Gastroesophageal sphincter (tissue), 3 donors: Measurements from ENCODE around the gene SPOCD1.

Experiments used
- EP300 ChIP-seq: sonication (generic); formaldehyde crosslinking; IDR thresholded peaks from one replicate; pipeline ENCODE4 v1.6.1; 2017; ENCODE audit warnings: antibody characterized with exemption, mild to moderate bottlenecking
- POLR2A ChIP-seq, 2 donors: fragments of 450-650 bp; IDR thresholded peaks; one replicate each; pipeline ENCODE4 v1.6.1; 2017; ENCODE audit warnings: antibody characterized with exemption in 2 of 2, mild to moderate bottlenecking in 2 of 2, moderate library complexity in 1 of 2
- POLR2AphosphoS5 ChIP-seq: sonication (generic); formaldehyde crosslinking; IDR thresholded peaks from one replicate; pipeline ENCODE4 v1.6.1; 2017; ENCODE audit warnings: antibody characterized with exemption
- TF ChIP-seq, protein P1 (sequence below), 4 experiments: fragments of 200-600 bp in 2 of 4; fragments of 450-650 bp in 2 of 4; sonication (generic) in 1 of 4; IDR thresholded peaks; one replicate each; pipeline ENCODE4 v1.5.1; 2017 to 2019; ENCODE audit warnings: antibody characterized with exemption in 4 of 4, mild to moderate bottlenecking in 2 of 4, moderate library complexity in 2 of 4

- TF ChIP-seq, protein P1, sequence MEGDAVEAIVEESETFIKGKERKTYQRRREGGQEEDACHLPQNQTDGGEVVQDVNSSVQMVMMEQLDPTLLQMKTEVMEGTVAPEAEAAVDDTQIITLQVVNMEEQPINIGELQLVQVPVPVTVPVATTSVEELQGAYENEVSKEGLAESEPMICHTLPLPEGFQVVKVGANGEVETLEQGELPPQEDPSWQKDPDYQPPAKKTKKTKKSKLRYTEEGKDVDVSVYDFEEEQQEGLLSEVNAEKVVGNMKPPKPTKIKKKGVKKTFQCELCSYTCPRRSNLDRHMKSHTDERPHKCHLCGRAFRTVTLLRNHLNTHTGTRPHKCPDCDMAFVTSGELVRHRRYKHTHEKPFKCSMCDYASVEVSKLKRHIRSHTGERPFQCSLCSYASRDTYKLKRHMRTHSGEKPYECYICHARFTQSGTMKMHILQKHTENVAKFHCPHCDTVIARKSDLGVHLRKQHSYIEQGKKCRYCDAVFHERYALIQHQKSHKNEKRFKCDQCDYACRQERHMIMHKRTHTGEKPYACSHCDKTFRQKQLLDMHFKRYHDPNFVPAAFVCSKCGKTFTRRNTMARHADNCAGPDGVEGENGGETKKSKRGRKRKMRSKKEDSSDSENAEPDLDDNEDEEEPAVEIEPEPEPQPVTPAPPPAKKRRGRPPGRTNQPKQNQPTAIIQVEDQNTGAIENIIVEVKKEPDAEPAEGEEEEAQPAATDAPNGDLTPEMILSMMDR (IDR thresholded peaks at IDR 0.05) = no peak
- TF ChIP-seq POLR2A (IDR thresholded peaks at IDR 0.05) = no peak
- TF ChIP-seq POLR2AphosphoS5 = no peak
- no peak for TF ChIP-seq EP300
These were observed 10.5 kb downstream of the SPOCD1 start for GRCh38 chr1:31805318-31805717.
